Activated CD4-positive, alpha-beta T cell treated with anti-CD3 and anti-CD28 coated beads for 4 hours (primary cell): Measurements from ENCODE around the gene MILR1.

Source experiments
- DNase-seq, 2 donors: peaks; one replicate each; pipeline ENCODE4 v3.0.0-alpha.2; 2020

Gene MILR1

GRCh38 chr17:64503821-64504768 is 55.2 kb downstream of the MILR1 start:
- DNase-seq = no peak

GRCh38 chr17:64504769-64505339 is 55.9 kb downstream of the MILR1 start:
- DNase-seq = no peak

- peak; percentile 80 to 82 for DNase-seq
Measured at GRCh38 chr17:64505340-64506200, 56.7 kb downstream of the MILR1 start.

- DNase-seq = peak; percentile 98 to 99
Measured at GRCh38 chr17:64506201-64506575, 57.3 kb downstream of the MILR1 start, which contains the start of gene DDX5. Gene DDX5, minus strand, starts transcription at chr17:64506289. Its CDS starts 170 bp downstream, at chr17:64506119.

- DNase-seq = peak; percentile 92 to 96
Measured at GRCh38 chr17:64506576-64507412, 57.9 kb downstream of the MILR1 start, which contains the start of gene CEP95. Gene CEP95, plus strand, starts transcription at chr17:64506977. Its CDS starts 121 bp downstream, at chr17:64507098.

- DNase-seq = peak; percentile 26 to 48
Measured at GRCh38 chr17:64507413-64507782, 58.5 kb downstream of the MILR1 start.

GRCh38 chr17:64508683-64509082 is 59.8 kb downstream of the MILR1 start:
- no peak for DNase-seq

- no peak for DNase-seq
Measured at GRCh38 chr17:64509179-64509578, 60.3 kb downstream of the MILR1 start.

GRCh38 chr17:64515419-64515818 is 66.5 kb downstream of the MILR1 start:
- no peak for DNase-seq

GRCh38 chr17:64515829-64516228 is 66.9 kb downstream of the MILR1 start:
- no peak for DNase-seq
